Mesendoderm (in vitro differentiated cells): ENCODE measurements around the gene SRMS.

Source experiments
- DNase-seq: peaks from one replicate; pipeline ENCODE4 v3.0.0; 2013
- H2AK5ac ChIP-seq: 2 replicates; pipeline ENCODE4 v1.6.1; 2013; ENCODE audit warnings: low read length, inconsistent platforms
- H2BK120ac ChIP-seq: 2 replicates; pipeline ENCODE4 v1.6.1; 2013; ENCODE audit warnings: low read depth, mild to moderate bottlenecking, low read length, moderate library complexity, mixed read lengths
- H2BK15ac ChIP-seq: replicated peaks from 2 replicates; pipeline ENCODE4 v1.6.1; 2013; ENCODE audit warnings: low read depth, mild to moderate bottlenecking, moderate library complexity
- H2BK5ac ChIP-seq: 2 replicates; pipeline ENCODE4 v1.6.1; 2013; ENCODE audit warnings: low read length, inconsistent platforms
- H3K18ac ChIP-seq: 2 replicates; pipeline ENCODE4 v1.6.1; 2013; ENCODE audit warnings: mild to moderate bottlenecking, low read length, mixed read lengths
- H3K23ac ChIP-seq: one replicate; pipeline ENCODE4 v1.6.1; 2013; ENCODE audit warnings: low read length
- H3K27ac ChIP-seq: 2 replicates; pipeline ENCODE4 v1.5.1; 2013; ENCODE audit warnings: low read depth, mild to moderate bottlenecking, inconsistent platforms, low read length, moderate library complexity
- H3K27me3 ChIP-seq: 2 replicates; pipeline ENCODE4 v1.6.1; 2013; ENCODE audit warnings: low read length, control low read depth, mild to moderate bottlenecking, inconsistent platforms; ENCODE audit not compliant: insufficient read depth, poor library complexity
- H3K36me3 ChIP-seq: 2 replicates; pipeline ENCODE4 v1.6.1; 2013; ENCODE audit warnings: low read length, inconsistent platforms; ENCODE audit not compliant: control insufficient read depth, insufficient read depth
- H3K4ac ChIP-seq: one replicate; pipeline ENCODE4 v1.6.1; 2013; ENCODE audit warnings: low read depth, mild to moderate bottlenecking, low read length, moderate library complexity
- H3K4me1 ChIP-seq: 2 replicates; pipeline ENCODE4 v1.6.1; 2013; ENCODE audit warnings: low read depth, low read length, inconsistent platforms; ENCODE audit not compliant: control insufficient read depth
- H3K4me2 ChIP-seq: 2 replicates; pipeline ENCODE4 v1.6.1; 2013; ENCODE audit warnings: low read length
- H3K4me3 ChIP-seq: 2 replicates; pipeline ENCODE4 v1.5.1; 2013; ENCODE audit warnings: mild to moderate bottlenecking, low read length
- H3K56ac ChIP-seq: one replicate; pipeline ENCODE4 v1.6.1; 2013; ENCODE audit warnings: low read length
- H3K79me1 ChIP-seq: 2 replicates; pipeline ENCODE4 v1.6.1; 2013; ENCODE audit warnings: low read length, inconsistent platforms
- H3K79me2 ChIP-seq: 2 replicates; pipeline ENCODE4 v1.6.1; 2013; ENCODE audit warnings: mild to moderate bottlenecking, low read length; ENCODE audit not compliant: control insufficient read depth, insufficient read depth
- H3K9ac ChIP-seq: 2 replicates; pipeline ENCODE4 v1.6.1; 2013; ENCODE audit warnings: low read length, inconsistent platforms
- H4K5ac ChIP-seq: one replicate; pipeline ENCODE4 v1.6.1; 2013; ENCODE audit warnings: low read length
- H4K8ac ChIP-seq: one replicate; pipeline ENCODE4 v1.6.1; 2013; ENCODE audit warnings: low read depth, mild to moderate bottlenecking, control low read depth, low read length, moderate library complexity
- WGBS: extraction: QIAGEN DNeasy Blood & Tissue Kit; methylation state at CpG from one replicate; pipeline ENCODE4 v1.1.7; 2013; ENCODE audit warnings: low lambda C conversion rate, missing lambda C conversion rate; ENCODE audit not compliant: insufficient coverage; ENCODE audit errors: extremely low coverage; 5-methylcytosine and 5-hydroxymethylcytosine counted together

The SRMS gene

DNA sequence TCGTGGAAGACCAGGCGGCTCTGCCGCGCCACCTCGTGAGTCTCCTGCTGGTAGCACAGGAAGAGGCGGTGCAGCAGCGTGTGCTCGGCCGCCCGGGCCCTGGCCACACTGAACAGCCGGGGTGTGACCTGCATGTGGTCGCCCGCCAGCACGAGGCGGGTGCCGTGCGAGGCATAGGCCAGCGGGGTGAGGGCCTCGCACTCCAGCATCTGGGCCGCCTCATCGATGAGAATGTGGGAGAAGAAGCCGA lies 19.5 kb upstream of the SRMS start:
- no peak overlapping the region for H4K5ac ChIP-seq

GRCh38 chr20:63566395-63567135 lies 19.0 kb upstream of the SRMS start:
- H3K79me2 ChIP-seq: no peaks in the 10 kb centered on the region
- no peak overlapping the region for H4K8ac ChIP-seq
- WGBS: no CpG with 5 or more reads among the region's 46 CpGs
- H3K4me1 ChIP-seq: no peaks in the 10 kb centered on the region
- no peaks in the 10 kb centered on the region for H3K79me1 ChIP-seq
- H3K4me2 ChIP-seq: no peak overlapping the region
- H2BK5ac ChIP-seq: no peak overlapping the region
- no peak overlapping the region for H3K56ac ChIP-seq
- no peak for DNase-seq
- no peak overlapping the region for H3K18ac ChIP-seq
- no peak overlapping the region for H2BK15ac ChIP-seq
- H3K4ac ChIP-seq: no peak overlapping the region
- no peak overlapping the region for H4K5ac ChIP-seq
- no peaks in the 10 kb centered on the region for H3K36me3 ChIP-seq
- H2AK5ac ChIP-seq: no peak overlapping the region
- no peaks in the 10 kb centered on the region for H3K27me3 ChIP-seq
- no peak overlapping the region for H3K4me3 ChIP-seq
- H3K27ac ChIP-seq: no peak overlapping the region
- H2BK120ac ChIP-seq: no peak overlapping the region
- H3K23ac ChIP-seq: no peak overlapping the region
- no peak overlapping the region for H3K9ac ChIP-seq

More for the DNA sequence above, 19.5 kb upstream of the SRMS start:
- Histone ChIP-seq H3K56ac (no peak overlapping the region), H3K27ac (no peak overlapping the region), H3K9ac (no peak overlapping the region), H2AK5ac (no peak overlapping the region), H3K79me1 (no peaks in the 10 kb centered on the region), H3K4me3 (no peak overlapping the region), H3K4me1 (no peaks in the 10 kb centered on the region), H3K79me2 (no peaks in the 10 kb centered on the region), H2BK5ac (no peak overlapping the region), H3K18ac (no peak overlapping the region), H2BK15ac (no peak overlapping the region), H3K27me3 (no peaks in the 10 kb centered on the region), H4K8ac (no peak overlapping the region), H2BK120ac (no peak overlapping the region), H3K4ac (no peak overlapping the region), H3K36me3 (no peaks in the 10 kb centered on the region), H3K23ac (no peak overlapping the region), H3K4me2 (no peak overlapping the region)
- WGBS: no CpG with 5 or more reads among the region's 22 CpGs
- no peak for DNase-seq

GRCh38 chr20:63565699-63566335 lies 18.3 kb upstream of the SRMS start:
- Histone ChIP-seq H2AK5ac (no peak overlapping the region), H2BK120ac (no peak overlapping the region), H2BK5ac (no peak overlapping the region), H2BK15ac (no peak overlapping the region), H3K4ac (no peak overlapping the region), H3K27ac (no peak overlapping the region), H3K9ac (no peak overlapping the region), H3K4me3 (no peak overlapping the region), H3K79me2 (no peaks in the 10 kb centered on the region), H3K27me3 (no peaks in the 10 kb centered on the region), H4K8ac (no peak overlapping the region), H3K36me3 (no peaks in the 10 kb centered on the region), H3K18ac (no peak overlapping the region), H3K79me1 (no peaks in the 10 kb centered on the region), H3K4me1 (no peaks in the 10 kb centered on the region), H4K5ac (no peak overlapping the region), H3K23ac (no peak overlapping the region), H3K56ac (no peak overlapping the region), H3K4me2 (no peak overlapping the region)
- no peak for DNase-seq
- WGBS: no CpG with 5 or more reads among the region's 43 CpGs

DNA sequence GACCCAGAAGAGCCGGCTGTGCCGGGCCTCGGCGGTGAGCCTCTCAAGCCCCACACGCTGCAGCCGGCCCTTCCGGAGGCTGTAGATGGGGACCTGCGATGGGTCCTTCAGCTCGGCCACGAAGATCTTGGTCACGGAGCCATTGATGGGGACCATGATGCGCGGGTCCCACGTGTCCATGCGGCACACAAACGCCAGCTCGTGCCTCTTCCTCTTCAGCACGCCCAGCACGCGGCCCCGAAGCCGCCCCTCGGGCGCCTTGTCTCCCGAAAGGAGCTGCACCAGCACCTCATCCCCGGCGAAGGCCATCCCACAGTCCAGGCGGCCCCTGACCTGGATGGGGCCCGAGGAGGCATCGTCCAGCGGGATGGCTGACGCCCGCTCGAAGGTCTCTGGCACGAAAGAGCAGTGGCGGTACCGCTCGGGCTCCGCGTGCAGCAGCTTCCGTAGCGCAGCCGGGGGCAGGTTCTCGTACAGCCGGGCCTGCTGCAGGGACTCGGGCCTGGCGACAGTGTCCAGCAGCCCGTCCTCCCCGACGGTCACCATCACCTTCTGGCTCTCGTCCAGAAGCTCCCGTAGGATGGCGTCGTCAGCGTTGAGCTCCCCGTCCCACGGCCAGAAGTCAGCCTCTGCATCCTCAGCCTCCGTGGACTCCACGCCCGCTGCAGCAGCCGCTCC lies 17.6 kb upstream of the SRMS start:
- no peak overlapping the region for H3K4ac ChIP-seq
- no peak overlapping the region for H3K27ac ChIP-seq
- H3K4me1 ChIP-seq: no peaks in the 10 kb centered on the region
- H2BK15ac ChIP-seq: no peak overlapping the region
- H3K4me3 ChIP-seq: no peak overlapping the region
- H3K79me1 ChIP-seq: no peaks in the 10 kb centered on the region
- no peaks in the 10 kb centered on the region for H3K27me3 ChIP-seq
- H2AK5ac ChIP-seq: no peak overlapping the region
- H2BK120ac ChIP-seq: no peak overlapping the region
- H4K8ac ChIP-seq: no peak overlapping the region
- H3K18ac ChIP-seq: no peak overlapping the region
- no peak overlapping the region for H3K56ac ChIP-seq
- no peaks in the 10 kb centered on the region for H3K36me3 ChIP-seq
- H2BK5ac ChIP-seq: no peak overlapping the region
- no peak overlapping the region for H3K23ac ChIP-seq
- no peak overlapping the region for H3K4me2 ChIP-seq
- no CpG with 5 or more reads among the region's 61 CpGs for WGBS
- H3K9ac ChIP-seq: no peak overlapping the region
- DNase-seq: no peak
- no peaks in the 10 kb centered on the region for H3K79me2 ChIP-seq
- H4K5ac ChIP-seq: no peak overlapping the region

GRCh38 chr20:63564036-63564810 lies 16.7 kb upstream of the SRMS start:
- no peak overlapping the region for H3K9ac ChIP-seq
- WGBS: no CpG with 5 or more reads among the region's 62 CpGs

More at GRCh38 chr20:63564036-63564810, 16.7 kb upstream of the SRMS start:
- no peaks in the 10 kb centered on the region for H3K4me1 ChIP-seq
- H3K79me2 ChIP-seq: no peaks in the 10 kb centered on the region
- no peak for DNase-seq
- H2AK5ac ChIP-seq: no peak overlapping the region
- no peaks in the 10 kb centered on the region for H3K79me1 ChIP-seq
- no peak overlapping the region for H3K4ac ChIP-seq
- H2BK120ac ChIP-seq: no peak overlapping the region
- no peak overlapping the region for H4K5ac ChIP-seq
- H3K27ac ChIP-seq: no peak overlapping the region
- no peaks in the 10 kb centered on the region for H3K36me3 ChIP-seq
- no peak overlapping the region for H3K56ac ChIP-seq
- H4K8ac ChIP-seq: no peak overlapping the region
- no peak overlapping the region for H3K4me2 ChIP-seq
- no peaks in the 10 kb centered on the region for H3K27me3 ChIP-seq
- no peak overlapping the region for H2BK15ac ChIP-seq
- H3K23ac ChIP-seq: no peak overlapping the region
- no peak overlapping the region for H3K4me3 ChIP-seq
- H3K18ac ChIP-seq: no peak overlapping the region
- no peak overlapping the region for H2BK5ac ChIP-seq
